Esophagus squamous epithelium (tissue), 5 donors: ENCODE measurements around the gene FBXO9. TPM values are rescaled to one million over a fixed set of nuclear protein-coding genes. Genes with fewer than 3 reads are reported as not detected.

Source experiments
- DNase-seq: peaks from one replicate; lab custom pipeline; 2025; lab: John Stamatoyannopoulos, UW
- H3K27ac ChIP-seq, 4 donors: fragments of 200-600 bp; sonication (generic); one replicate each; pipeline ENCODE4 v1.5.1; 2016 to 2019; ENCODE audit warnings: mild to moderate bottlenecking in 1 of 4
- H3K27me3 ChIP-seq, 4 donors: fragments of 200-600 bp; sonication (generic); 1 replicate in 3 of 4; 2 replicates in 1 of 4; pipeline versions ENCODE4 v1.5.1 to v1.6.0; 2017 to 2021; ENCODE audit warnings: antibody characterized with exemption in 1 of 4
- H3K36me3 ChIP-seq, 3 donors: fragments of 200-600 bp; sonication (generic); one replicate each; pipeline ENCODE4 v1.5.1; 2016 to 2019
- H3K4me1 ChIP-seq, 3 donors: fragments of 200-600 bp; sonication (generic); one replicate each; pipeline ENCODE4 v1.5.1; 2017 to 2019
- H3K4me3 ChIP-seq, 4 donors: fragments of 200-600 bp; sonication (generic); 1 replicate in 3 of 4; 2 replicates in 1 of 4; pipeline ENCODE4 v1.5.1; 2016 to 2019; ENCODE audit warnings: mild to moderate bottlenecking in 2 of 4, moderate library complexity in 1 of 4
- H3K9me3 ChIP-seq, 3 donors: fragments of 200-600 bp; sonication (generic); one replicate each; pipeline ENCODE4 v1.5.1; 2016 to 2019
- CTCF ChIP-seq, 6 experiments: fragments of 450-650 bp in 4 of 6; fragments of 200-600 bp in 2 of 6; sonication (generic) in 2 of 6; IDR thresholded peaks; one replicate each; pipeline ENCODE4 v1.5.1; 2016 to 2019; ENCODE audit warnings: antibody characterized with exemption in 6 of 6, mild to moderate bottlenecking in 4 of 6, moderate library complexity in 4 of 6
- POLR2A ChIP-seq, 4 donors: fragments of 450-650 bp; IDR thresholded peaks; one replicate each; pipeline ENCODE4 v1.6.1; 2017; ENCODE audit warnings: antibody characterized with exemption in 4 of 4, mild to moderate bottlenecking in 4 of 4, moderate library complexity in 3 of 4
- WGBS, 2 donors: methylation state at CpG; one replicate each; pipeline ENCODE4 v1.1.5; 2018; 5-methylcytosine and 5-hydroxymethylcytosine counted together
- intact Hi-C: fragments of 100-400 bp; cut with DNase I; formaldehyde crosslinking; loops from one replicate; pipeline ENCODE4 v1.15.0; 2022
- total RNA-seq, 4 donors: library from RNA; depleted of rRNA; stranded (reverse); fragments of >200 nt; gene quantifications; one replicate each; pipeline ENCODE4 v1.1.0, GENCODE V29; 2016
- donor health status: DM: yes; HTN: yes; CAD: no.

The FBXO9 gene
- total RNA-seq, 4 donors from 2014 or later = 28.8 to 61.4 (median 48.8) TPM

- no peak for DNase-seq
- intact Hi-C loops = no loop called here
- Histone ChIP-seq H3K4me1 (no peaks in the 10 kb centered on the region), H3K36me3 (peaks cover 0 to 70% (median under 1%) of the 10 kb centered on the region in 3 donors), H3K9me3 (no peaks in the 10 kb centered on the region), H3K27me3 (no peaks in the 10 kb centered on the region), H3K4me3 (no peak overlapping the region), H3K27ac (no peak overlapping the region)
- WGBS, 2 donors = 75 to 100% methylated on average over 1 of the region's 1 CpG
- TF ChIP-seq CTCF (IDR thresholded peaks at IDR 0.05) (no peak), POLR2A (IDR thresholded peaks at IDR 0.05) (no peak)
Measured at GRCh38 chr6:53023323-53023722, 41.9 kb upstream of the FBXO9 start.

- intact Hi-C loops = no loop called here
- Histone ChIP-seq H3K36me3 (peaks cover 4 to 83% (median 10%) of the 10 kb centered on the region in 3 donors), H3K4me1 (no peaks in the 10 kb centered on the region), H3K27ac (no peak overlapping the region), H3K9me3 (no peaks in the 10 kb centered on the region), H3K4me3 (no peak overlapping the region), H3K27me3 (no peaks in the 10 kb centered on the region)
- no peak for DNase-seq
- WGBS, 2 donors = 78 to 90% methylated on average over 3 of the region's 3 CpGs
- no peak for TF ChIP-seq CTCF (IDR thresholded peaks at IDR 0.05)
- TF ChIP-seq POLR2A (IDR thresholded peaks at IDR 0.05) = no peak
Measured at GRCh38 chr6:53026526-53026925, 38.7 kb upstream of the FBXO9 start.

- intact Hi-C loops = no loop called here
- peaks cover 4 to 85% (median 10%) of the 10 kb centered on the region in 3 donors for H3K36me3 ChIP-seq
- TF ChIP-seq POLR2A (IDR thresholded peaks at IDR 0.05) (no peak), CTCF (IDR thresholded peaks at IDR 0.05) (no peak)
- H3K4me1 ChIP-seq = peaks cover 0 to under 1% (median 0%) of the 10 kb centered on the region in 3 donors
- H3K9me3 ChIP-seq = no peaks in the 10 kb centered on the region
- H3K27ac ChIP-seq = no peak overlapping the region
- H3K27me3 ChIP-seq = no peaks in the 10 kb centered on the region
- no peak overlapping the region for H3K4me3 ChIP-seq
- no peak for DNase-seq
- 76 to 88% methylated on average over 4 to 5 of the region's 5 CpGs for WGBS, 2 donors
Measured at GRCh38 chr6:53027131-53027718, 38.0 kb upstream of the FBXO9 start.

- H3K9me3 ChIP-seq = no peaks in the 10 kb centered on the region
- WGBS, 2 donors = 85 to 92% methylated on average over 1 of the region's 1 CpG
- no peak overlapping the region for H3K4me3 ChIP-seq
- TF ChIP-seq CTCF (IDR thresholded peaks at IDR 0.05) (no peak), POLR2A (IDR thresholded peaks at IDR 0.05) (no peak)
- peaks cover 4 to 96% (median 10%) of the 10 kb centered on the region in 3 donors for H3K36me3 ChIP-seq
- no peaks in the 10 kb centered on the region for H3K27me3 ChIP-seq
- intact Hi-C loops = no loop called here
- H3K27ac ChIP-seq = no peak overlapping the region
- no peak for DNase-seq
- peaks cover 0 to 11% (median 7%) of the 10 kb centered on the region in 3 donors for H3K4me1 ChIP-seq
Measured at GRCh38 chr6:53028467-53028866, 36.7 kb upstream of the FBXO9 start.

GRCh38 chr6:53029257-53029656 is 35.9 kb upstream of the FBXO9 start:
- peaks cover 4 to 97% (median 10%) of the 10 kb centered on the region in 3 donors for H3K36me3 ChIP-seq

More at GRCh38 chr6:53029257-53029656, 35.9 kb upstream of the FBXO9 start:
- Histone ChIP-seq H3K4me3 (no peak overlapping the region), H3K27ac (no peak overlapping the region), H3K4me1 (peaks cover 0 to 19% (median 9%) of the 10 kb centered on the region in 3 donors), H3K27me3 (no peaks in the 10 kb centered on the region), H3K9me3 (no peaks in the 10 kb centered on the region)
- TF ChIP-seq CTCF (IDR thresholded peaks at IDR 0.05) (no peak), POLR2A (IDR thresholded peaks at IDR 0.05) (no peak)
- intact Hi-C loops = no loop called here
- DNase-seq = no peak
